Epithelial cell of proximal tubule (primary cell): ENCODE measurements around the gene MFN2. TPM values are rescaled to one million over a fixed set of nuclear protein-coding genes. Genes with fewer than 3 reads are reported as not detected.

Source experiments
- DNase-seq: peaks from one replicate; pipeline ENCODE4 v3.0.0-alpha.2; 2011; ENCODE audit warnings: low read depth
- H3K4me3 ChIP-seq: 2 replicates; pipeline ENCODE4 v1.5.1; 2011; ENCODE audit warnings: low read depth, mild to moderate bottlenecking, low read length
- CTCF ChIP-seq: conservative IDR thresholded peaks from 2 replicates; pipeline ENCODE4 v1.5.1; 2012; ENCODE audit warnings: low read depth, mild to moderate bottlenecking, low read length
- total RNA-seq: library from RNA; depleted of rRNA; stranded (reverse); fragments of >200 nt; gene quantifications from 2 replicates; pipeline ENCODE4 v1.2.3, GENCODE V29; 2015

MFN2 gene
- total RNA-seq, 1 donor from 2014 or later = 53.6 TPM

GRCh38 chr1:12049616-12050015 lies 69.4 kb downstream of the MFN2 start:
- no peak overlapping the region for H3K4me3 ChIP-seq
- TF ChIP-seq CTCF = no peak
- DNase-seq = no peak

- H3K4me3 ChIP-seq = no peak overlapping the region
- no peak for TF ChIP-seq CTCF
- no peak for DNase-seq
Measured at GRCh38 chr1:12051361-12051760, 71.1 kb downstream of the MFN2 start.

GRCh38 chr1:12052008-12052573 lies 71.8 kb downstream of the MFN2 start:
- no peak for TF ChIP-seq CTCF
- H3K4me3 ChIP-seq = no peak overlapping the region
- DNase-seq = peak; percentile 27

- TF ChIP-seq CTCF = peak; percentile 3
- no peak for DNase-seq
- H3K4me3 ChIP-seq = no peak overlapping the region
Measured at GRCh38 chr1:12052997-12053686, 72.9 kb downstream of the MFN2 start.

GRCh38 chr1:12053752-12054548 lies 73.7 kb downstream of the MFN2 start:
- TF ChIP-seq CTCF = no peak
- H3K4me3 ChIP-seq = no peak overlapping the region
- DNase-seq = no peak

- DNase-seq = no peak
- TF ChIP-seq CTCF = no peak
- H3K4me3 ChIP-seq = no peak overlapping the region
Measured at GRCh38 chr1:12055259-12055658, 75.0 kb downstream of the MFN2 start.
